Measurements from ENCODE around the gene PTPRS. TPM values are rescaled to one million over a fixed set of nuclear protein-coding genes. Genes with fewer than 3 reads are reported as not detected.

PTPRS gene
- total and polyA plus RNA-seq, 2 of the 13 experiments (the other 11 are each of a cell fraction or from before 2014, with no cell fraction given): 32.7 to 43.9 TPM

GRCh38 chr19:5309438-5310204, 31.0 kb downstream of the PTPRS start (continued):
- TF ChIP-seq ZBED4 (CRISPR knock-in tag; IDR thresholded peaks at IDR 0.05; ENCODE audit: borderline replicate concordance) (no peak), THAP11 (CRISPR knock-in tag; IDR thresholded peaks at IDR 0.05) (no peak), CTCF (CRISPR knock-in tag; IDR thresholded peaks at IDR 0.05) (peak; percentile 36), ZNF460 (CRISPR knock-in tag; IDR thresholded peaks at IDR 0.05; ENCODE audit: borderline replicate concordance) (no peak)

All from HepG2 (cell line).